Stimulated activated CD4-positive, alpha-beta T cell treated with anti-CD3 and anti-CD28 coated beads, Interleukin-1b, Interleukin-23, amount 100 ng/mL, for 24 hours (primary cell): ENCODE data around the gene SLC25A44.
A peak's percentile ranks its signal among the peaks of the same experiment; 100 is the strongest.
"Not testable (repeated sequence)": the region's sequence is repeated elsewhere in the genome, so short reads cannot be mapped to it uniquely, and the experiment has no call there.

Experiments used
- DNase-seq, 4 experiments: peaks; one replicate each; pipeline ENCODE4 v3.0.0-alpha.2; 2020; ENCODE audit warnings: low read depth in 4 of 4, low spot score in 1 of 4

SLC25A44 gene

DNA sequence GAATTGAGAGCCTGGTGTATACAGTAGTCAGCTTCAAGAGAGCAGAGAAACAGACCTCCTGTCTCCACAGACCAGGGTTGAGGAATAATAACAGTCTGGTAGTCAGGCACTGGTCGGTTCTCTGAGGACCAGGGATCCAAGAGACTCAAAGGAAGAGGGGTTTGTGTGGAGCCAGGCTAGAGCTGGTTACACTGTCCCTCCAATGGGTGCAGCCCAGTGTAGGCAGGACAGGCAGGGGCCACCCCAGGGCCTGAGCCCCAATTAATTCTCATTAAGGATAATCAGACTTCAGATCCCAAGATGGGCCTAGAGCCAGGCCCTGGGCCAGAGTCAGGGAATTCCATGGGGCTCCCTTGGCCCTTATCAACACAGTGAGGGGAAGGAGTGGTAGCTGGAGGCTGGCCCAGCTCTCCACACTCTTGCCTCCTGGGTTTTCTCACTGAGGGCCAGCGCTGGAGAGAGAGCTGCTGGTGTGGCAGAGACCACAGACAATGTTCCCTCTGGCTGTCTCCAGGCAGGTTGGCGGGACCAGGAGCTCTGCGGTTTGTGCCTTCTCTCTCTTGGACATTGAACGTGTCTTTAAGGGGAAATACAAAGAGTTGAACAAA is 31.4 kb upstream of the SLC25A44 start:
- DNase-seq, result no peak

GRCh38 chr1:156163712-156164111 is 30.2 kb upstream of the SLC25A44 start:
- DNase-seq, result no peak

- no peak for DNase-seq
These were observed 29.6 kb upstream of the SLC25A44 start for GRCh38 chr1:156164125-156164831.

DNA sequence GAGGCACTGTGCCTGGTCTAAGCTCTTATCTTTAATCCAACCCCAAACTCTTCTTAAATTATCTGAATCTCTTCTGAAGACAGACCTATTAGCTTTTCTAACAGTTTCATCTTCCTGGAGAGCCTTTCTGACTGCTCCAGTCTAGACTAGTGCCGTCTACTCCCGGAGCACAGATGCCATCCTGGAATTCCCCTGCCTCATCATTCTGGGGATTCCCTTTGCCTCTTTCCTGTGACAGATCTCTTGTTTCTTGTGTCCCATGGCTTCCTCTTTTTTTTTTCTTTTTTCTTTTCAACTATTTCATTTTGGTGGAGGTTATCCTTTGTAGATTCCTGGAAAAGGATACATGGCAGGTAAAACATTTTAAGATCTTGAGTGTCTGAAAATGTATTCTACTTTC is 28.8 kb upstream of the SLC25A44 start:
- DNase-seq, result no peak

DNA sequence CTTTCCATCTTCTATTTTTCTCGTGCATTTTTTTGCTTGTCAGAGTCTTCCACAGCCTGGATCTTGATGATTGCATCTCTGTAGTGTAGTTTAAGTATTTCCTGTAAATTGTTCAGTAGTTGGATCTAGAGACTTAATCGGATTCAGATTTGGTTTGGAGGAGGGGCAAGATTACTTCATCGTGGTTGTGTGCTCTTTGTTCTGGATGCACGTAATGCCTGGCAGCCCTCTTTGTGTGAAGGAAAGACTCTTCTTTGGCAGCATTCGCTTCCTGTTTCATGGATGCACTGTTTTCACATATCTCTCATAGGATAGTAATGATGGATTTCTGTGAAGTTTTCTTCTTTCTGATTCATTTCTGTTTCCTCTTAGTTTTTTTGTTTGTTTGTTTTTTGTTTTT is 26.4 kb upstream of the SLC25A44 start:
- DNase-seq, result no peak

- DNase-seq, result no peak
These were observed 21.0 kb upstream of the SLC25A44 start for GRCh38 chr1:156172696-156173470.

GRCh38 chr1:156176610-156177210 is 17.2 kb upstream of the SLC25A44 start:
- no peak for DNase-seq

GRCh38 chr1:156177919-156178654 is 15.8 kb upstream of the SLC25A44 start:
- no peak for DNase-seq

DNA sequence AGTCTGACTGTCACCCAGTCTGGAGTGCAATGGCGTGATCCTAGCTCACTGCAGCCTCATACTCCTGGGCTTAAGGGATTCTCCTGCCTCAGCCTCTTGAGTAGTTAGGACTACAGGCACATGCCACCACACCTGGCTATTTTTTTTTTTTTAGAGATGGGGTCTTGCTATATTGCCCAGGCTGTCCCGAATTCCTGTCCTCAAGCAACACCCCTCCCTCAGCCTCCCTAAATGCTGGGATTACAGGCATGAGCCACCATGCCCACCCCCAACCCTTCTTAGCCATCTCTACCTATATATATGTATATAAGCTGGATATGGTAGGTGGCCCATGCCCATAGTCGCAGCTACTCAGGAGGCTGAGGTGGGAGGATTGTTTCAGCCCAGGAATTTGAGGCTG is 13.4 kb upstream of the SLC25A44 start:
- no peak for DNase-seq

- DNase-seq, result not testable (repeated sequence)
These were observed 12.4 kb upstream of the SLC25A44 start for GRCh38 chr1:156181391-156181924.

- DNase-seq, result not testable (repeated sequence)
These were observed 11.7 kb upstream of the SLC25A44 start for GRCh38 chr1:156182010-156182779.

DNA sequence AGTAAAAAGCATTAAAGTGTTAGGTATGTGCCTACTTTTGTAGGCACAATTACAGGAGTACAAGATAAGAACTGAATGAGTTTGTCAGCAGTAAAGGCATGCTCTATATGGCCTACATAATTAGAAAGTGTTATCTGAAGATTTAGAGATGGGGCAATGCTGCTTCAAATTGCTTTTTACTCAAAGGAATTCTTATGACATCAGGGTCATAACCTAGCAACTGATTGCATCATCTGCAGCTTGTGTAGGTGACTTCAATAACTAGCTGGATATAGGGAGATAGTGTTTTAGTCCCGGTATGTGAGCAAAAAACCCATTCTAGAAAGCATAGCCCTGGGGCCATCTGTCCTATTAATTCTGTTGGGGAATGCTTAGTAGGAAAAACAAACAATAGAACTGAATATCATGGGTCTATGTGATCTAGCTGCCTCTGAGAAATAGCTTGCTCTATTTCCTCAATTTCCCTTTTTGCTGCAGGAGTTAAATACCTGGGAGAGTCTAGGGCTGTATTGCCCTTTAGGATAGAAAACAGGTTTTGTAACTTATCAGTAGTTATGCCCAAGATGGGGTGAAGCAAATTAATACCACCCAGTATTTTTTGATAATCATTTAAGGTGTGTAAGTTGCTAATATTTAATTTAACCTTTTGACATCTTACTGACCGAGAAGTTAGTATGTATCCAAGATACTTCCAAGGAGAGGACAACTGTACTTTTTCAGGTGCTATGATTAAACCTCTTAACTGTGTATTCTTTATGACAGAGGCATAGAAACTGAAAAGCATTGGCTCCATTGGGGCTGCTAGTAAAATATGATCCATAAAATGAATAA is 7.3 kb upstream of the SLC25A44 start:
- DNase-seq, result not testable (repeated sequence)

DNA sequence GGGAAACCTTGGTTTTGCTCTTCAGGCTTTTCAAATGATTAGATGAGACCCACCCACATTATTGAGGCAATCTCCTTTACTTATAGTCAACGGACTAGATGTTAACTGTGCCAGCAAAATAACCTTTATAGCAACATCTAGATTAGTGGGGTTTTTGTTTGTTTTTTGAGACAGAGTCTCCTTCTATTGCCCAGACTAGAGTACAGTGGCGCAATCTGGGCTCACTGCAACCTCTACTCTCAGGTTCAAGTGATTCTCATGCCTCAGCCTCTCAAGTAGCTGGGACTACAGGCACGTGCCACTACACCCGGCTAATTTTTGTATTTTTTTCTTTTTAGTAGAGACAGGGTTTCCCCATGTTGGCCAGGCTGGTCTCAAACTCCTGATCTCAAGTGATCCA is 3.6 kb upstream of the SLC25A44 start:
- not testable (repeated sequence) for DNase-seq

DNA sequence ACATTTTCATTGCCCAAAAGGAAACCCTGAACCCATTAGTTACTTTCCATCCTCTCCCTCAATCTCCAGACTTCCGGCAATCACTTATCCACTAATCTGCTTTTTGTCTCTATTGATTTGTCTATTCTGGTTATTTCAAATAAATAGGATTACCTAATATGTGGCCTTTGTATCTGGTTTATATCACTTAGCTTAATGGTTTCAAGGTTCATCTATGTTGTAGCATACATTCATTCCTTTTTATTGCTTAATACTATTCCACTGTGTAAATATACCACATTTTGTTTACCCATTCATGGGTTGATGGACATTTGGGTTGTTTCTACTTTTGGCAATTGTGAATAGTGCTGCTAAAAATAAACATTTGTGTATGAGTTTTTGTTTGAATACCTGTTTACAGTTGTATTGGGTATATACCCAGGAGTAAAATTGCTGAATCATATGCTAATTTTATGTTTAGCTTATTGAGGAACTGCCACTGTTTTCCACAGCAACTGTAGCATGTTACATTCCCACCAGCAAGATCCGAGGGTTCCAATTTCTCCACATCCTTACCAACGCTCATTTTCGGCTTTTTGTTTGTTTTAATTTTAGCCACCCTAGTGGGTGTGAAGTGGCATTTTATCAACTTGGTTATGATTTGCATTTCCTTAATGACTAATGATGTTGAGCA is 2.5 kb upstream of the SLC25A44 start:
- no peak for DNase-seq

DNA sequence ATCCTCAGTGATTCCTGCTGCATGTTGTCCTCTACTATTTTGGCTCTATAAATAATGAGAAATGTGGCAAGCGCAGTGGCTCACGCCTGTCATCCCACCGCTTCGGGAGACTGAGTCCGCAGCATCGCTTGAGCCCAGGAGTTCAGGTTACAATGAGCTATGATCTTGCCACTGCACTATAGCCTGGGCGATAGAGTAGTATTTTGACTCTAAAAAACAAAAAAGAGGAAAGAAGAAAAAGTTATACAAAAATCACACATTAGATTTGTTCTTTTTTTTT is 756 bp upstream of the SLC25A44 start:
- no peak for DNase-seq

DNA sequence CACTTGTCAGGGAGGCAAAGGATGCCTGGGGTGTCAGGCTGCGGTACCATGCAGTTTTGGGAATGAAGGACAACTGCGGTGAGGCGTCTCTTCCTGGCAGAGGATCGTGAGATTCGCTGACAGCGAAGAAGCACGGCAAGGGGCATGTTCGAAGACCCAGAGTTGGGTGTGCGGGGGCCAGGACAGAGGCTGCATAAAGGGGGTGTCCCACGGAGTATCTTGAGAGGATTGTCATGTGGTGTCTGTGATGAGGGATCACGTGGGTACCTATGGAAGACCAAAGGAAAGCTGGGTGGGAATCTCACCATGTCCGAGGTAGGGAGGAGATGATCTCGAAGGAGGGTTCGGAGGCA is 372 bp downstream of the SLC25A44 start:
- DNase-seq, result no peak

GRCh38 chr1:156195853-156196252 is 1.9 kb downstream of the SLC25A44 start:
- no peak for DNase-seq

DNA sequence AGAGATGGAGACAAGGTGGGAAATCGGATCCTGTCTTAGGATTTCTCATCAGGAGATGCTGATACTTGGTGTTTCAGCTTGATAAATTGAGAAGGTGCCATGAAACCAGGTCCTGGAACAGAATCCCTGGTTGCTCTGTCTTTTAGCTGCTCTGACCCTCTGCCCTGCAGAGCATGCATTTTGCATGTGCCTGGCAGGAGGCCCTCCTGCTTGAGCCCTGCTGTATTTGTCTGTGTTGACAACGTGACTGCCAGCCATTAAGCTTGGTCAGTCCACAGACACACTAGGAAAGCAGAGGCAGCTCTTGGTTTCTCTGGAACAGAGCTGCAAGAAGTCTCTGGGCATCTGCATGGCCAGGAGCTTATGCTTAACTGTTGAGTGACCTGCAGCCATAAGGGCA is 2.5 kb downstream of the SLC25A44 start:
- DNase-seq, result no peak

- DNase-seq, result peak in 1 of 4 experiments; percentile 34
These were observed 5.0 kb downstream of the SLC25A44 start for GRCh38 chr1:156198831-156199349.
